Esophagus muscularis mucosa (tissue), 3 donors: ENCODE results near the gene RABL2B.

ENCODE experiments used
- CTCF ChIP-seq, 3 experiments: fragments of 200-600 bp in 2 of 3; fragments of 450-650 bp in 1 of 3; sonication (generic) in 2 of 3; IDR thresholded peaks; one replicate each; pipeline ENCODE4 v1.5.1; 2017 to 2019; ENCODE audit warnings: antibody characterized with exemption in 3 of 3, mild to moderate bottlenecking in 2 of 3, moderate library complexity in 1 of 3
- POLR2A ChIP-seq: fragments of 450-650 bp; IDR thresholded peaks from one replicate; pipeline ENCODE4 v1.6.1; 2017; ENCODE audit warnings: antibody characterized with exemption, moderate library complexity, mild to moderate bottlenecking, low read depth
- POLR2AphosphoS5 ChIP-seq, 2 donors: sonication (generic); formaldehyde crosslinking; IDR thresholded peaks; one replicate each; pipeline ENCODE4 v1.6.1; 2017; ENCODE audit warnings: antibody characterized with exemption in 2 of 2

DNA sequence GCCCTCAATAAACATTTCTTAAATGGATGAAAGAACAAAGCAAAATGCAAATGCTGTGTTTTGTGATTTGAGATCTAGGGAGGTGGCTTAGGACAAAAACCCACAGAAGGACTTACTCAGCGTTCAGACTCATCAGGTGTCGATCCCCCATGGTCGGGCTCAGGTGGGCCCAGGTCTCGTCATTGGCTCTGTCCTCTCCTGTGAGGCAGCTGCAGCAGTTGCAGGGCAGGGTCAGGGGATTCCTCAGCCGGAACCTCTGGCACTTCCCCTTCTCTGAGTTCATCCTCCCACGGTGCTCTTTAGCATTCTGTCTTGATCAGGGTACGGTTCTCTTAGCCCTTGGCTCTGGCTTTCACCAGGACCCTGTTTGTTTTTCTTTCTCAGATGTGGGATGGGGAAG lies 59.4 kb downstream of the RABL2B start:
- TF ChIP-seq CTCF (IDR thresholded peaks at IDR 0.05): no peak
- TF ChIP-seq POLR2A: no peak
- no peak for TF ChIP-seq POLR2AphosphoS5 (IDR thresholded peaks at IDR 0.05)
